ENCODE results near the gene BNC1.
"Not testable (repeated sequence)": the region's sequence is repeated elsewhere in the genome, so short reads cannot be mapped to it uniquely, and the experiment has no call there.

Gene BNC1

DNA sequence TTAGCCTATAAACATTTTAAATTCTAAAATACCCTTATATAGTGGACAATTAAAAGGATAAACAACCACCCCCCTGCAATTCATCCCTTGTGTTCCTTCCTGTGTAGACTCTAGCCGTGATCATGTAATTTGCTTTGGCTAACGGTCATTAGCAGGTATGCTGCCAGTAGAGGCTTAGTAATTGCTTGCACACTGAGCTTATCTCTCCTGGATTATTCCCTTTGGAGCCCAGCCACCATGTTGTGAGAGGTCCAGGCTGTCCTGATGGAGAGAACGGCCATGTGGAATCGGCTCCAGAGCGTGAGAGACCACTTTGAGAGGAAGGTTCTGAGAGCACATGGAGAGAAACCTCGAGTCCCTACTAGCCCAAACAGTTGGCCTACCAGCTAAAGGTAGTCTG is 11.0 kb upstream of the BNC1 start:
- DNase-seq (ENCODE audit: low read depth) = no peak

DNA sequence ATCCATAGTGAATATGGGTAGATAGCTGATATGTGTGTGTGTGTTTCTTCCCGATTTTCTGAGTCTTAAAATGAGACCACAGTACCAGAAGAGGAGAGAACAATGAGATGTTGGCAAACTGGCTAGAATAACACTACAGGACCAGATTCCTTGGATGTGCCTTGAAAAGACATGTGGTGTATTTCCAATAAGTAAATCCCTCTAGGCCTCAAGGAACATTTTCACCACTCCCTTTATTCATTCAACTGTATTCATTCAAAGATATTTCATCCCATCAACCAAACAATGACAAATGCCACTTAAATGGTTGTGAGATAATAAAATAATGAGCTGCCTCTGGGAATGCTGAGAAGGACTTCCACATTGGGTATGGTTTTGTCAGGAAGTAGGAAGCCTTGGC is 8.7 kb upstream of the BNC1 start:
- DNase-seq (ENCODE audit: low read depth) = no peak

- DNase-seq (ENCODE audit: low read depth) = no peak
Measured at GRCh38 chr15:83292317-83292716, 7.9 kb upstream of the BNC1 start.

DNA sequence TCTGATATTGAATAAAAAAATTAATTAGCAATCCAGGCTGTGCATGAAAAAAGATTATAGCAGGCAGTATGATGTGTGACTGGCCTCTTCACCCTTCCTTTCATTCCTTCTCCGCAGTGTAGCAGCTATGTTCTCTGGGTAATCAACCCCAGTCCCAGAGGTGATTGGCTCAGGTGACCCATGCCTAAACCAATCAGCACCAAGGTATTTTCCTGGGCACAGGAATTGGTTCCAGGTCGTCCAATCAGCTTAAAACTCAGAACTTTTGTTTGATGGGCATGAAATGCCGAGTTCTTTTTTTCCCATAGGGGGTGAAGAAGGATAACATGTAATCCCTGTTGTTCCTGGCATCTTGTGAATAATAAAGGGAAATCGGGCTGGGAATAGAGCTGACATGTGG is 5.8 kb upstream of the BNC1 start:
- no peak for DNase-seq (ENCODE audit: low read depth)

DNA sequence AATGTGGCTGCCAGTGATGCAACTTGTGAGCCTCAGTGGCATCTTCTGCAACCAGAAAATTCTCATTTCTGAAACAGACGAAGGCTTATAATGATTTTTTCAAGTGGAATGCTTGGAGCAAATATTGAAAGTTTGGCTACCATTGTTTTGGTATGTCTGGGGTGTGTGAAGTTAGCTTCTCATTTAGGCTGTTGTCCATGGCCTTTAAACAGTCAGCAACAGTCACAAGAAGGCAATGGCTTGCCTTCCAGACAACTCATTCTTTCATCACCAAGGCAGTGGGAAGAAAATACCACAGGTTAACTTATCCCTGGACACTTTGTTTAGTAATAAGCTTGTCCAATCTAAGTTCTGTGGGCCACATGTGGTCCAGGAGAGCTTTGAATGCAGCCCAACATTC is 4.7 kb upstream of the BNC1 start:
- no peak for DNase-seq (ENCODE audit: low read depth)

DNA sequence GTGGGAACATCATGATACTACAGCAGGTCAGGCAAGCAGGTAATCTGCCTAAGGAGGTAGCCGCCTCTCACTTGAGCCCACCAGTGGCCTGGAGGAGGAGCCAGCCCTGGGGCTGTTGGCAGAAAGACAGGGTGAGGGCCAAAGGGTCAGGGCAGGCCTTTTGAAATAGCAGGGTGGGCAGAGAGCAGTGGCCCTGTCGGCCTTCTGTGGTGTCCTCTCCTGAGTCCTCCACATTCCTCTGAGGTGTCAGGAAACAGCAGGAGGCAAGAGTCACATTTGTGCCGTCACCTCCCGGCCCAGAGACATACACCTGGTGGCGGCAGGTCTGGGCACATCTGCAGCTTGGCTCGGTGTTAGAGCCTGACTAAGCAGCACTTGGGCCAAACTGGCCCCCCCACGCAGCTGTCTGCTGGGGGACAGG is 3.9 kb upstream of the BNC1 start:
- no peak for DNase-seq (ENCODE audit: low read depth)

DNA sequence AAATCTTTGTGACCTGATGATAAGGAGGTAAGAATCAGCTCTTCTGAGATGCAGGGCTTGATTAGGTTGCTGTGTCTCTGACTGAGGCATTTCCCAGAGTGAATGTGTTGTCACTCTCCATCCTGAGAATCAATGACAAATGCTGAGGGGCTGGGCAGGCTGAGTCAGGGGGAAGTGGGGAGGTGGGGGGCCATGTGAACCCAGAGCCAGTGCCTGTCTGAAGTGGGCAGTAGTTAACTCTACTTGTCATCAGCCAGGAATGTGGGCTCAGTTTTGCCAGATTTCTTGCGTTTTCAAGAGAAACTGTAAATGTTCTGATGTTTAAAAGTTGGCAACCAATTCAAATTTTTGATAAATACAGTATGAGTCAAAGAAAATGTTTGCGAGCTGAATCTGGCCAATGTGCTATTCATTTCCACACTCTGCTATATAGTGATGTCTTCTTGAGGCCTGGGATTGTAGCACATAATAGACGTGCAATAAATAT is 3.1 kb upstream of the BNC1 start:
- no peak for DNase-seq (ENCODE audit: low read depth)

DNA sequence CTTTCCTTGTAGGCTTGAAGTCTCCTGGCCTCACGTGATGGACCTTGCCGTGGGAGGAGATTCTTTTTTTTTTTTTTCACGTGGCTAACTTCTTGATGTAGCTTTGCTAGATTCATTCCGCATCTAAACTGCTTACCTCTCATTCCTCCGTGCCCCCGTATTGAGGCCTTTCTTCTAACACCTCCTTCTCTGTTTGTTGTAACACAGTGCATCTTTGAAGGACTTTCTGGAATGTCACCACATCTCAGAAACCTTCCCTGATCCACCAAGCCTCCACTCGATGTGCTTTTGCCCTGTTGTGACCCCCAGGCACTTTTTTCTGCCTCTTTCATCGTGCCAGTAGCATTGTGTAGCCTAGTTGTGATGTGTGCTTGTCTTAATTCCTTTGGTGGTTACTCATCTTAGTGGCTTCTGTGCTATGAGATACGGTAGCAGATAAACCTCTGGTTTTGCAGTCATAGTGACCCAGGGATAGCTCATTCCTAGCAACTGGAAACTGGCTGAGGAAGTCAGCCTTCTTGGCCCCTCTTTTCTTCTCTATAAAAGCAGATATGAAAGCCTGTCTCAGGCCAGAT is 1.6 kb upstream of the BNC1 start:
- DNase-seq (ENCODE audit: low read depth) = no peak

GRCh38 chr15:83285284-83285978 is 967 bp upstream of the BNC1 start:
- DNase-seq (ENCODE audit: low read depth) = no peak

GRCh38 chr15:83283813-83284558 is 478 bp downstream of the BNC1 start:
- no peak for DNase-seq (ENCODE audit: low read depth)

GRCh38 chr15:83283138-83283812 is 1.2 kb downstream of the BNC1 start:
- DNase-seq (ENCODE audit: low read depth) = no peak

GRCh38 chr15:83282776-83283137 is 1.7 kb downstream of the BNC1 start:
- no peak for DNase-seq (ENCODE audit: low read depth)

DNA sequence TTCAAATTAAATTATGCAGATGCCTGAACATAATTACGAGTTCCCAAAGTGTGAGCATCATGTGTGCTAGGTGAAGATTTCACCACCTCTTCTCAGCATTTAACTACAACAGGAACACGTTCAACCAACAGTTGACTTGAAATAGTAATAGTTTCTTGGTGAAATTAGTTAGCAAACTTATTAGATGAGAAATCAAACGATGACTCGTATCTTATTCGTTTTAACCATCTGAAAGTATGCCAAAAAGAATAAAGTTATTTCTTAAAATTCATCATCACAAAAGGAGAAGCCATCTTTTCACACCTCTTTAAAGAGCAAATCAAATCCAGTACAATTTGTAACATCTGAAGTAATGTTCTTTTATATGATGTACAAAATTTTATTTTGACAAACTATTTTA is 2.3 kb downstream of the BNC1 start:
- DNase-seq (ENCODE audit: low read depth) = no peak

- DNase-seq (ENCODE audit: low read depth) = no peak
Measured at GRCh38 chr15:83278191-83278590, 6.3 kb downstream of the BNC1 start.

DNA sequence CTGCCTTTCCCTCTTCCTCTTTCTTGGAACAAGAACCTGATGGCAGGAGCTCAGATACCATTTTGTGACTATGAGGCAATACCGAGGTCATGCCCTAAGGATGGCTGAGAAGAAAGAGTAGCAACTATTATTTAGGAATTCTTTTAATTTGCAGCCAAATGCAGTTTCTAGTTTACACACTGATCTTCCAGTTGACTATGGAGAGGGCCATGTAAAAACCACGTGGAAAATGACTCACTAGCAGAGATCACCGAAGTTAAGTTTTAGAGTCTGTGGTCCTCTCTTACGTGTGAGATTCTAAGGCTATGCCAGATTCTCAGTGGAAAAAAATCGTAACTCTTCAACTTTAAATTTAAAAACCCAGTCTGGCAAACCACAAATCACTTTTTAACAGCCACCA is 7.8 kb downstream of the BNC1 start:
- no peak for DNase-seq (ENCODE audit: low read depth)

- no peak for DNase-seq (ENCODE audit: low read depth)
Measured at GRCh38 chr15:83275412-83275811, 9.1 kb downstream of the BNC1 start.

DNA sequence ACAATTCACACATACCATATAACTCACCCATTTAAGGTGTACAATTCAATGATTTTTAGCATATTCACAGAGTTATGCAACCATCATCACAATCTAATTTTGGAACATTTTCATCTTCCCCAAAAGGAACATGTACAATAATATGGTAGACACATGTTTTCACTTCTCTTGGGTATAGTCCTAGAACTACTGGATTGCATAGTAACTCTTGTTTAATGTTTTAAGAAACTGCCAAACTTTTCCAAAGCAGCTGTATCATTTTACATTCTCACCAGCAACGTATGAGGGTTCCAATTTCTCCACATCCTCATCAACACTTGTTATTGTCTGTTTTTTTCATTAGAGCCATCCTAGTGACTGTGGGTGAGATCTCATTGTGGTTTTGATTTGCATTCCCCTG is 14.3 kb downstream of the BNC1 start:
- DNase-seq (ENCODE audit: low read depth) = no peak

- DNase-seq (ENCODE audit: low read depth) = no peak
Measured at GRCh38 chr15:83268147-83268546, 16.3 kb downstream of the BNC1 start.

- DNase-seq (ENCODE audit: low read depth) = no peak
Measured at GRCh38 chr15:83262594-83263315, 21.7 kb downstream of the BNC1 start.

- DNase-seq (ENCODE audit: low read depth) = not testable (repeated sequence)
Measured at GRCh38 chr15:83262181-83262580, 22.3 kb downstream of the BNC1 start.

DNA sequence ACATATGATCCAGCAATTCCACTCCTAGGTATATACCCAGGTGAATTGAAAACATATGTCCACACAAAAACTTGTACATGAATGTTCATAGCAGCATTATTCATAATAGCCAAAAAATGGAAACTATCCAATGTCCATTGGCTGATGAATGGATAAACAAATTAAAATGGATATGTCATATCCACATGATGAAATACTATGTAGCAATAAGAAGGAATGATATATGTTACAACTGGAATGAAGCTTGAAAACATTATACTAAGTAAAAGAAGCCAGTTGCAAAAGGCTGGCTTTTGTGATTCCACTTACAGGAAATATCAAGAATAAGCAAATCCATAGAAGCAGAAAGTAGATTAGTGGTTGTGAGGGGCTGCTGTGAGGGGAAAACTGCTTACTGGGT is 33.7 kb downstream of the BNC1 start:
- no peak for DNase-seq (ENCODE audit: low read depth)

DNA sequence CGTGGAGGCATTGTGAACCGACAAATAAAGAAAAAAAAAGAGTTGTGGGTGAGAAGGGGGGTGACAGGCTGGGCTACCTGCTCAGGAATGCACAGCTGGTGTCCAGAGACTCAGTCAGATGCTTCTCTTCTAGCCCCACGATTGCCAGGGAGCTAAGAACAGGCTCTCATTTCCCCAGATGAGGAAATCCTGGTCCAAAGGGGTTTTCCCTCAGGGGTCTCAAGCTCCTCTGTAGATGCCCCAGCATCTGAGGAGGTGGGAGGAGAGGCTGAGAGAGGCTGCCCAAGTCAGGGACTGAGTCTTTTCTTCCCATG is 35.5 kb downstream of the BNC1 start:
- DNase-seq (ENCODE audit: low read depth) = no peak
